H1 (cell line): Measurements from ENCODE around the gene BAZ1B. TPM values are rescaled to one million over a fixed set of nuclear protein-coding genes. Genes with fewer than 3 reads are reported as not detected.

Source experiments
- CTCF ChIA-PET: fragments of 300-600 bp; sonication (Branson Sonifier 250); formaldehyde crosslinking; loops from one replicate; lab custom pipeline; 2021; ENCODE audit not compliant: partially characterized antibody; lab: Charles Lee
- POLR2A ChIA-PET: fragments of 300-600 bp; sonication (Branson Sonifier 250); formaldehyde crosslinking; loops from one replicate; lab custom pipeline; 2021; ENCODE audit warnings: inconsistent platforms; ENCODE audit not compliant: partially characterized antibody; lab: Charles Lee
- DNase-seq, 2 experiments: peaks; one replicate each; pipeline versions ENCODE4 v3.0.0 to v3.0.0-alpha.2; 2010 to 2022; ENCODE audit warnings: low spot score in 2 of 2, low read depth in 1 of 2, mixed read lengths in 1 of 2
- FAIRE-seq: peaks from 2 replicates; lab custom pipeline; 2011; peaks lifted over from hg19 to GRCh38; lab: Jason Lieb, UNC
- H2AFZ ChIP-seq: 2 replicates; pipeline ENCODE4 v1.8.1; 2012; ENCODE audit warnings: low read length, inconsistent platforms
- H2AK5ac ChIP-seq: 2 replicates; pipeline ENCODE4 v1.6.1; 2013; ENCODE audit warnings: low read depth, low read length
- H2BK120ac ChIP-seq: replicated peaks from 2 replicates; pipeline ENCODE3; 2013; ENCODE audit warnings: low read depth, low read length, inconsistent platforms
- H2BK12ac ChIP-seq: 2 replicates; pipeline ENCODE4 v1.6.1; 2013; ENCODE audit warnings: low read depth, low read length
- H2BK15ac ChIP-seq: 2 replicates; pipeline ENCODE4 v1.6.1; 2013; ENCODE audit warnings: low read length
- H2BK20ac ChIP-seq: 2 replicates; pipeline ENCODE4 v1.6.1; 2013; ENCODE audit warnings: low read length
- H2BK5ac ChIP-seq: 2 replicates; pipeline ENCODE4 v1.6.1; 2013; ENCODE audit warnings: low read depth, low read length
- H3K14ac ChIP-seq: 2 replicates; pipeline ENCODE4 v1.6.1; 2013; ENCODE audit warnings: inconsistent platforms; ENCODE audit not compliant: insufficient read length
- H3K18ac ChIP-seq: 2 replicates; pipeline ENCODE4 v1.6.1; 2013; ENCODE audit warnings: low read length; ENCODE audit errors: extremely low read depth
- H3K23ac ChIP-seq: 2 replicates; pipeline ENCODE4 v1.6.1; 2013; ENCODE audit warnings: inconsistent platforms; ENCODE audit not compliant: insufficient read length
- H3K23me2 ChIP-seq: 2 replicates; pipeline ENCODE4 v1.6.1; 2013; ENCODE audit warnings: low read depth, low read length
- H3K27ac ChIP-seq: 2 replicates; pipeline ENCODE4 v1.6.1; 2011; ENCODE audit warnings: low read depth, low read length, inconsistent platforms
- H3K27me3 ChIP-seq, 4 experiments: replicated peaks in 1 of 4; 1 replicate in 1 of 4; 2 replicates in 3 of 4; pipeline versions ENCODE4 v1.6.1 to v1.8.1; 2011 to 2013; ENCODE audit warnings: low read length in 3 of 4, mild to moderate bottlenecking in 3 of 4, inconsistent platforms in 2 of 4, mixed read lengths in 2 of 4, moderate library complexity in 1 of 4; ENCODE audit not compliant: control insufficient read depth in 3 of 4, insufficient read depth in 3 of 4; ENCODE audit errors: extremely low read depth in 1 of 4
- H3K36me3 ChIP-seq, 4 experiments: 2 replicates each; pipeline versions ENCODE4 v1.6.1 to v1.8.1; 2011 to 2013; ENCODE audit warnings: mild to moderate bottlenecking in 4 of 4, low read length in 3 of 4, moderate library complexity in 2 of 4, control low read depth in 1 of 4, inconsistent platforms in 1 of 4; ENCODE audit not compliant: insufficient read depth in 4 of 4, control insufficient read depth in 2 of 4
- H3K4ac ChIP-seq: replicated peaks from 2 replicates; pipeline ENCODE3; 2013; ENCODE audit warnings: low read length, low read depth, mixed read lengths, inconsistent platforms; ENCODE audit not compliant: insufficient read length
- H3K4me1 ChIP-seq, 4 experiments: replicated peaks in 1 of 4; 1 replicate in 1 of 4; 2 replicates in 3 of 4; pipeline versions ENCODE4 v1.6.1 to v1.8.1; 2011 to 2013; ENCODE audit warnings: low read length in 3 of 4, inconsistent platforms in 2 of 4, mixed read lengths in 1 of 4; ENCODE audit not compliant: insufficient read depth in 4 of 4, control insufficient read depth in 3 of 4
- H3K4me2 ChIP-seq, 2 experiments: 2 replicates each; pipeline versions ENCODE4 v1.6.1 to v1.8.1; 2011 to 2013; ENCODE audit warnings: low read depth in 2 of 2, low read length in 2 of 2, control low read depth in 1 of 2, inconsistent platforms in 1 of 2, mild to moderate bottlenecking in 1 of 2; ENCODE audit not compliant: insufficient read depth in 1 of 2
- H3K4me3 ChIP-seq, 4 experiments: fragments of 200-600, 300-600 bp in 1 of 4; sonication (generic), shearing (Covaris generic), sonication (Bioruptor Twin) in 1 of 4; 2 replicates each; pipeline versions ENCODE4 v1.5.1 to v1.8.1; 2011 to 2016; ENCODE audit warnings: low read length in 4 of 4, low read depth in 3 of 4, control low read depth in 2 of 4, inconsistent platforms in 2 of 4, mild to moderate bottlenecking in 2 of 4, mixed read lengths in 1 of 4, moderate library complexity in 1 of 4; ENCODE audit not compliant: insufficient read depth in 2 of 4; ENCODE audit errors: extremely low read depth in 1 of 4
- H3K56ac ChIP-seq: replicated peaks from 2 replicates; pipeline ENCODE3; 2013; ENCODE audit warnings: low read depth, mild to moderate bottlenecking, mixed read lengths, low read length, inconsistent platforms; ENCODE audit not compliant: insufficient read length
- H3K79me1 ChIP-seq: 2 replicates; pipeline ENCODE4 v1.6.1; 2013; ENCODE audit warnings: low read depth, low read length, control low read depth
- H3K79me2 ChIP-seq, 2 experiments: 2 replicates each; pipeline versions ENCODE4 v1.6.1 to v1.8.1; 2012 to 2013; ENCODE audit warnings: low read length in 2 of 2, mild to moderate bottlenecking in 2 of 2, inconsistent platforms in 1 of 2; ENCODE audit not compliant: insufficient read depth in 2 of 2, control insufficient read depth in 1 of 2
- H3K9ac ChIP-seq, 4 experiments: replicated peaks in 1 of 4; 1 replicate in 1 of 4; 2 replicates in 3 of 4; pipeline versions ENCODE4 v1.6.1 to v1.8.1; 2011 to 2013; ENCODE audit warnings: low read depth in 3 of 4, low read length in 3 of 4, control low read depth in 2 of 4, mild to moderate bottlenecking in 2 of 4, moderate library complexity in 2 of 4, inconsistent platforms in 1 of 4; ENCODE audit errors: extremely low read depth in 1 of 4
- H3K9me3 ChIP-seq, 2 experiments: 2 replicates each; pipeline versions ENCODE4 v1.6.1 to v1.8.1; 2012 to 2013; ENCODE audit warnings: mild to moderate bottlenecking in 2 of 2, moderate library complexity in 2 of 2, control low read depth in 1 of 2, inconsistent platforms in 1 of 2, low read depth in 1 of 2, low read length in 1 of 2, mixed read lengths in 1 of 2; ENCODE audit not compliant: insufficient read depth in 2 of 2
- H4K20me1 ChIP-seq, 2 experiments: replicated peaks in 1 of 2; 2 replicates each; pipeline versions ENCODE3 to v1.8.1; 2011 to 2013; ENCODE audit warnings: inconsistent platforms in 2 of 2, low read length in 2 of 2, mild to moderate bottlenecking in 1 of 2; ENCODE audit not compliant: insufficient read depth in 2 of 2, control insufficient read depth in 1 of 2
- H4K5ac ChIP-seq: 2 replicates; pipeline ENCODE4 v1.6.1; 2013; ENCODE audit warnings: low read length, low read depth, mixed read lengths, inconsistent platforms; ENCODE audit not compliant: insufficient read length
- H4K8ac ChIP-seq: 2 replicates; pipeline ENCODE4 v1.8.0; 2013; ENCODE audit warnings: mild to moderate bottlenecking, moderate library complexity, low read length, inconsistent platforms; ENCODE audit not compliant: insufficient read depth; ENCODE audit errors: extremely low read depth
- H4K91ac ChIP-seq: replicated peaks from 2 replicates; pipeline ENCODE3; 2013; ENCODE audit warnings: low read length, mixed read lengths, inconsistent platforms; ENCODE audit not compliant: insufficient read length
- CBX8 ChIP-seq: fragments of 300-800, 300-1000 bp; sonication (generic); IDR thresholded peaks from 2 replicates; pipeline ENCODE4 v1.7.1; 2016; ENCODE audit warnings: low read depth, low read length, borderline replicate concordance
- CHD2 ChIP-seq: IDR thresholded peaks from 2 replicates; pipeline ENCODE4 v1.6.1; 2012; ENCODE audit warnings: low read length, improper control_type of control experiment
- EGR1 ChIP-seq: IDR thresholded peaks from 2 replicates; pipeline ENCODE4 v1.6.1; 2011; ENCODE audit warnings: low read depth, low read length, borderline replicate concordance
- FOSL1 ChIP-seq: IDR thresholded peaks from 2 replicates; pipeline ENCODE4 v1.6.1; 2011; ENCODE audit warnings: mild to moderate bottlenecking, low read depth, low read length, moderate library complexity; ENCODE audit not compliant: insufficient read depth
- HDAC2 ChIP-seq, 2 experiments: fragments of 300-600 bp in 1 of 2; sonication (generic) in 1 of 2; IDR thresholded peaks; 2 replicates each; pipeline ENCODE4 v1.6.1; 2011 to 2012; ENCODE audit warnings: low read depth in 2 of 2, low read length in 2 of 2, mild to moderate bottlenecking in 2 of 2, moderate library complexity in 2 of 2, borderline replicate concordance in 1 of 2, inconsistent platforms in 1 of 2
- JUN ChIP-seq: IDR thresholded peaks from 2 replicates; pipeline ENCODE4 v1.6.1; 2011; ENCODE audit warnings: low read depth, mild to moderate bottlenecking, improper control_type of control experiment, low read length
- KDM1A ChIP-seq: fragments of 200-600, 300-600 bp; sonication (generic); IDR thresholded peaks from 2 replicates; pipeline ENCODE4 v1.7.1; 2016; ENCODE audit warnings: mild to moderate bottlenecking, low read length, borderline replicate concordance
- MAX ChIP-seq: IDR thresholded peaks from 2 replicates; pipeline ENCODE4 v1.6.1; 2012; ENCODE audit warnings: inconsistent platforms
- PHF8 ChIP-seq: fragments of 200-600 bp; sonication (generic); conservative IDR thresholded peaks from 2 replicates; pipeline ENCODE4 v1.7.1; 2012; ENCODE audit warnings: low read depth, mild to moderate bottlenecking, inconsistent platforms, low read length, moderate library complexity
- POLR2A ChIP-seq, 2 experiments: IDR thresholded peaks; 1 replicate in 1 of 2; 2 replicates in 1 of 2; pipeline ENCODE4 v1.6.1; 2011; ENCODE audit warnings: low read depth in 2 of 2, low read length in 2 of 2, mild to moderate bottlenecking in 2 of 2; ENCODE audit errors: control extremely low read depth in 1 of 2
- POLR2AphosphoS5 ChIP-seq: IDR thresholded peaks from 2 replicates; pipeline ENCODE4 v1.6.1; 2011; ENCODE audit warnings: low read depth, low read length
- RFX5 ChIP-seq: IDR thresholded peaks from 2 replicates; pipeline ENCODE4 v1.6.1; 2011; ENCODE audit warnings: low read depth, low read length, improper control_type of control experiment, borderline replicate concordance
- SP2 ChIP-seq: IDR thresholded peaks from 2 replicates; pipeline ENCODE4 v1.6.1; 2012; ENCODE audit warnings: mild to moderate bottlenecking, low read length, inconsistent platforms
- SP4 ChIP-seq: IDR thresholded peaks from 2 replicates; pipeline ENCODE4 v1.6.1; 2012; ENCODE audit warnings: low read length, inconsistent platforms
- TBP ChIP-seq: IDR thresholded peaks from 2 replicates; pipeline ENCODE4 v1.6.1; 2011; ENCODE audit warnings: low read depth, low read length, improper control_type of control experiment
- WGBS, 2 experiments: shearing (Covaris generic) in 1 of 2; methylation state at CpG; one replicate each; pipeline versions ENCODE4 v1.1.6 to v1.1.7; 2013 to 2015; ENCODE audit warnings: low lambda C conversion rate in 2 of 2, mixed read lengths in 2 of 2, inconsistent platforms in 1 of 2, low coverage in 1 of 2, missing lambda C conversion rate in 1 of 2; ENCODE audit not compliant: insufficient replicate concordance in 2 of 2, insufficient coverage in 1 of 2, insufficient read length in 1 of 2; ENCODE audit errors: extremely low coverage in 1 of 2, missing lambda C conversion rate in 1 of 2; 5-methylcytosine and 5-hydroxymethylcytosine counted together
- polyA plus RNA-seq, 7 experiments: library from polyadenylated mRNA; depleted of rRNA in 3 of 7; stranded (reverse) in 5 of 7; unstranded in 2 of 7; fragments of >200 nt in 5 of 7; fragments of 200-250 nt in 2 of 7; gene quantifications; 1 replicate in 5 of 7; 2 replicates in 1 of 7; 4 replicates in 1 of 7; pipeline versions ENCODE4 v1.2.1 to v1.2.3, GENCODE V29; 2011 to 2013; ENCODE audit warnings: missing spikeins in 2 of 7, mixed read lengths in 2 of 7
- total RNA-seq: library from RNA; stranded (reverse); fragmentation: NEBNext Ultra II Directional; extraction: Animal tissue kit (Norgen Biotek cat#: 25700); gene quantifications from 2 replicates; pipeline ENCODE4 v1.2.1, GENCODE V29; 2021

BAZ1B gene
- total and polyA plus RNA-seq, 2 of the 8 experiments (the other 6 are each of a cell fraction or from before 2014, with no cell fraction given) = 21.0 to 86.8 TPM

- ChIA-PET POLR2A (interaction anchor here (1.2 kb wide), 1 partner anchor 55 kb away, joined by 3 read pairs; no protein-coding TSS in a partner anchor), CTCF (interaction anchor here (0.8 to 1.7 kb wide), 4 partner anchors 10 to 67 kb away, joined by 4 to 5 read pairs (median 4); no protein-coding TSS in a partner anchor)
- Histone ChIP-seq H2BK15ac (no peak overlapping the region), H4K8ac (no peak overlapping the region), H3K79me2 (no peaks in the 10 kb centered on the region), H3K14ac (no peak overlapping the region), H3K18ac (no peak overlapping the region), H3K79me1 (no peaks in the 10 kb centered on the region), H3K23ac (no peak overlapping the region), H2AFZ (no peak overlapping the region), H4K91ac (no peak overlapping the region), H2BK5ac (no peak overlapping the region), H3K4ac (no peak overlapping the region), H2BK12ac (no peak overlapping the region), H3K4me2 (no peak overlapping the region), H4K5ac (no peak overlapping the region), H3K27me3 (no peaks in the 10 kb centered on the region; a peak in 2 of 7 replicates), H2BK20ac (no peak overlapping the region), H3K4me1 (no peaks in the 10 kb centered on the region), H3K56ac (no peak overlapping the region), H3K9me3 (peaks cover 3 to 10% of the 10 kb centered on the region in 2 experiments; a peak in 3 of 4 replicates), H3K27ac (no peak overlapping the region), H3K36me3 (no peaks in the 10 kb centered on the region), H3K4me3 (no peak overlapping the region), H3K9ac (no peak overlapping the region), H2BK120ac (no peak overlapping the region), H3K23me2 (no peaks in the 10 kb centered on the region), H4K20me1 (no peaks in the 10 kb centered on the region), H2AK5ac (no peak overlapping the region)
- 61% methylated on average over 2 of the region's 2 CpGs; no CpG with 5 or more reads in 1 of the 2 experiments for WGBS, 2 experiments
- DNase-seq = no peak
- no peak for FAIRE-seq
- no peak for TF ChIP-seq TBP
- no peak for TF ChIP-seq POLR2A (IDR thresholded peaks at IDR 0.05; ENCODE audit: control extremely low read depth in 1 of 2, low read depth in 2 of 2, low read length in 2 of 2)
- no peak for TF ChIP-seq JUN
- TF ChIP-seq SP2 = no peak
- TF ChIP-seq RFX5 = no peak
- no peak for TF ChIP-seq SP4
- TF ChIP-seq PHF8 = no peak
- TF ChIP-seq POLR2AphosphoS5 = no peak
- no peak for TF ChIP-seq FOSL1
- no peak for TF ChIP-seq KDM1A
- no peak for TF ChIP-seq MAX
- no peak for TF ChIP-seq CBX8
- TF ChIP-seq HDAC2 (IDR thresholded peaks at IDR 0.05; ENCODE audit: borderline replicate concordance in 1 of 2, low read depth in 2 of 2, low read length in 2 of 2) = no peak
- TF ChIP-seq EGR1 = no peak
- no peak for TF ChIP-seq CHD2
These were observed 130.7 kb downstream of the BAZ1B start for GRCh38 chr7:73391396-73391795.
